ENCODE results near the gene SYT7.

Gene SYT7

DNA sequence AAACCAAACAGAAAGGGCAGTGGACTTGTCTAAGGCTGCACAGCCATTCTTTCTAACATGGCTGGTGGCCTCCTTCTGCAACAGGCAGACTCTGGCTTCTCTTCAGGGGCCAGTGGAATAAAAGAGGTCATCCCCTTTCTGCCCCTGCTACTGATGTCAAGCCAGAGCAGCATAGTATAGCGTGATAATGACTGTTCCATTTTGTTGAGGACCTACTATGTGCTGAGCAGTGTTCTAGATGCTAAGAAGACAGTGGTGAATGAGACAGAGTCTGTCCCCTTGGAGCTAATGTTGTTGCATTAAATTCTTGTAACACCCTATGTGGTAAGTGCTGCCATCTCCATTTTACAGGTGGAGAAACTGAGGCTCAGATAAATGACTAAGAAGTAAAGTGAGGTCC lies 15.7 kb upstream of the SYT7 start:
- TF ChIP-seq, protein P1, sequence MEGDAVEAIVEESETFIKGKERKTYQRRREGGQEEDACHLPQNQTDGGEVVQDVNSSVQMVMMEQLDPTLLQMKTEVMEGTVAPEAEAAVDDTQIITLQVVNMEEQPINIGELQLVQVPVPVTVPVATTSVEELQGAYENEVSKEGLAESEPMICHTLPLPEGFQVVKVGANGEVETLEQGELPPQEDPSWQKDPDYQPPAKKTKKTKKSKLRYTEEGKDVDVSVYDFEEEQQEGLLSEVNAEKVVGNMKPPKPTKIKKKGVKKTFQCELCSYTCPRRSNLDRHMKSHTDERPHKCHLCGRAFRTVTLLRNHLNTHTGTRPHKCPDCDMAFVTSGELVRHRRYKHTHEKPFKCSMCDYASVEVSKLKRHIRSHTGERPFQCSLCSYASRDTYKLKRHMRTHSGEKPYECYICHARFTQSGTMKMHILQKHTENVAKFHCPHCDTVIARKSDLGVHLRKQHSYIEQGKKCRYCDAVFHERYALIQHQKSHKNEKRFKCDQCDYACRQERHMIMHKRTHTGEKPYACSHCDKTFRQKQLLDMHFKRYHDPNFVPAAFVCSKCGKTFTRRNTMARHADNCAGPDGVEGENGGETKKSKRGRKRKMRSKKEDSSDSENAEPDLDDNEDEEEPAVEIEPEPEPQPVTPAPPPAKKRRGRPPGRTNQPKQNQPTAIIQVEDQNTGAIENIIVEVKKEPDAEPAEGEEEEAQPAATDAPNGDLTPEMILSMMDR (IDR thresholded peaks at IDR 0.05; ENCODE audit: borderline replicate concordance, extremely low read depth, low read length, poor library complexity, severe bottlenecking), result no peak
- no peak for TF ChIP-seq EZH2 (IDR thresholded peaks at IDR 0.05; ENCODE audit: borderline replicate concordance, low read depth, low read length, severe bottlenecking)
- ATAC-seq (ENCODE audit: insufficient read depth, low read depth) (no peak), DNase-seq (no peak)
- H3K4me2 ChIP-seq (ENCODE audit: insufficient read depth, low read length), result no peak overlapping the region
- no peaks in the 10 kb centered on the region for H3K4me1 ChIP-seq (ENCODE audit: insufficient read depth, low read length)
- H3K27ac ChIP-seq (ENCODE audit: low read length), result no peak overlapping the region
- H3K9ac ChIP-seq (ENCODE audit: low read depth, low read length), result no peak overlapping the region
- no peak overlapping the region for H3K4me3 ChIP-seq (ENCODE audit: low read depth in 1 of 2, low read length in 2 of 2)
- H3K36me3 ChIP-seq (ENCODE audit: insufficient read depth, low read length), result no peaks in the 10 kb centered on the region
- H3K79me2 ChIP-seq (ENCODE audit: insufficient read depth, low read length), result no peaks in the 10 kb centered on the region
- H4K20me1 ChIP-seq (ENCODE audit: insufficient read depth, low read length), result no peaks in the 10 kb centered on the region; the same call in 1 of the 2 replicates
- H3K9me3 ChIP-seq (ENCODE audit: insufficient read depth, low read length, severe bottlenecking), result no peaks in the 10 kb centered on the region
- H2AFZ ChIP-seq (ENCODE audit: low read depth, low read length), result no peak overlapping the region
- peaks cover 12% of the 10 kb centered on the region for H3K27me3 ChIP-seq (ENCODE audit: insufficient read depth, low read length, poor library complexity)

DNA sequence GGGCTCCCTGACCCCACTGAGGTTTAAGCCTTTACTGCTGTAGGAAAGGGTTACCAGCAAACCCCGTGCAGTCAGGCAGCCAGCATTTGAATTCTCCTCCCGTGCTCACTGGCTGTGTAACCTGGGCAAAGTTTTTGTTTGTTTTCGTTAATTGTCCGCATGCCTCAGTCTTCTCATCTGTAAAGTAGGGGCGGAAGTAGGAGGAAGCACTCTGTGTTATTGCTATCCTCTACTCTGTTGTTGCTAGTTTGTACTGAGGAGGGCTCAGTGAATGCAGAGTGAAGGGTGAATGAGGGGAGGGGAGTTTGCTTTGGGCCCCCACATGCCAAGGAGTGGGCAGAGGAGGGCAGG lies 14.0 kb upstream of the SYT7 start:
- Histone ChIP-seq H4K20me1 (ENCODE audit: insufficient read depth, low read length) (no peaks in the 10 kb centered on the region; the same call in 1 of the 2 replicates), H3K9ac (ENCODE audit: low read depth, low read length) (no peak overlapping the region), H3K4me1 (ENCODE audit: insufficient read depth, low read length) (no peaks in the 10 kb centered on the region), H2AFZ (ENCODE audit: low read depth, low read length) (no peak overlapping the region), H3K27me3 (ENCODE audit: insufficient read depth, low read length, poor library complexity) (peaks cover 16% of the 10 kb centered on the region), H3K27ac (ENCODE audit: low read length) (no peak overlapping the region), H3K36me3 (ENCODE audit: insufficient read depth, low read length) (no peaks in the 10 kb centered on the region), H3K4me3 (ENCODE audit: low read depth in 1 of 2, low read length in 2 of 2) (no peak overlapping the region), H3K79me2 (ENCODE audit: insufficient read depth, low read length) (no peaks in the 10 kb centered on the region), H3K9me3 (ENCODE audit: insufficient read depth, low read length, severe bottlenecking) (no peaks in the 10 kb centered on the region), H3K4me2 (ENCODE audit: insufficient read depth, low read length) (no peak overlapping the region)
- DNase-seq (no peak), ATAC-seq (ENCODE audit: insufficient read depth, low read depth) (no peak)
- TF ChIP-seq EZH2 (IDR thresholded peaks at IDR 0.05; ENCODE audit: borderline replicate concordance, low read depth, low read length, severe bottlenecking), result no peak
- TF ChIP-seq, protein P1 (IDR thresholded peaks at IDR 0.05; ENCODE audit: borderline replicate concordance, extremely low read depth, low read length, poor library complexity, severe bottlenecking), result no peak

DNA sequence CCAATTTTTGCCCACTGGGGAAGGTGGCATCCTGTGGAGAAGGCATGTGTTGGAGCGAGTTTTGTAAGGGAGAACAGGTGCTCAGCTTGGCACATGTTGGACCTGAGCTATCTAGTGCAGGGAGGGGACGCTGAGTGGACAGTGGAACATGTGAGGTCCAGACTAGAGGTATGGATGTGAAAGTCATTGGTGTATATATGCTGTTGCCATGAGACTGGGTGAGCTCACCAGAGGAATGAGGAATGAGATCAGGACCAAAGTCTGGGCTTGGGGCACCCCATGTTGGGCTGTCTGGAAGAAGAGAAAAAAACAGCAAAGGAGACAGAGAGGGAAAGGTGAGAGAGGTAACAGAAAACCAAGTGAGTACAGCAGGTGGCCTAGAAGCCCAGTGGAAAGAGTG lies 12.3 kb upstream of the SYT7 start:
- DNase-seq (no peak), ATAC-seq (ENCODE audit: insufficient read depth, low read depth) (no peak)
- Histone ChIP-seq H3K9ac (ENCODE audit: low read depth, low read length) (no peak overlapping the region), H3K4me3 (ENCODE audit: low read depth in 1 of 2, low read length in 2 of 2) (no peak overlapping the region), H3K4me1 (ENCODE audit: insufficient read depth, low read length) (no peaks in the 10 kb centered on the region), H3K27ac (ENCODE audit: low read length) (no peak overlapping the region), H4K20me1 (ENCODE audit: insufficient read depth, low read length) (no peaks in the 10 kb centered on the region; the same call in none of the 2 replicates), H3K27me3 (ENCODE audit: insufficient read depth, low read length, poor library complexity) (peaks cover 16% of the 10 kb centered on the region), H3K36me3 (ENCODE audit: insufficient read depth, low read length) (no peaks in the 10 kb centered on the region), H3K79me2 (ENCODE audit: insufficient read depth, low read length) (no peaks in the 10 kb centered on the region), H3K4me2 (ENCODE audit: insufficient read depth, low read length) (no peak overlapping the region), H2AFZ (ENCODE audit: low read depth, low read length) (no peak overlapping the region), H3K9me3 (ENCODE audit: insufficient read depth, low read length, severe bottlenecking) (no peaks in the 10 kb centered on the region)
- TF ChIP-seq, protein P1 (IDR thresholded peaks at IDR 0.05; ENCODE audit: borderline replicate concordance, extremely low read depth, low read length, poor library complexity, severe bottlenecking), result no peak
- no peak for TF ChIP-seq EZH2 (IDR thresholded peaks at IDR 0.05; ENCODE audit: borderline replicate concordance, low read depth, low read length, severe bottlenecking)

DNA sequence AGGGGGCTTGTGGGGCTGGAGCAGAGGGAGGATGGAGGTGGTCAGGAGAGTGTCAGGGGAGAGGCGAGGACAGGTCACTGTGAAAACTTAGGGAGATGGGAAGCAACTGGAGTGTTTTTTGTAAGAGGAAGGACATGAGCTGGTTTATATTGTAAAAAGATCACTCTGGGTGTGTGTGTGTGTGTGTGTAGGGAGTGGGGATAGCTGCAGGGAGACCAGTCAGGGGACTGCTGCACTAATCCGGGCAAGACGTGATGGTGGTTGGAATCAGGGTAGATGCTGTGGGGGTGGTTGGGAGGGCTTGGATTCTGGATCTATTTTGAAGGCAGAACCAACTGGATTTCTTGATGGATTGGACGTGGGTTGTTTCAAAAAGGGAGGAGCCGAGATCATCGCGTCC lies 11.3 kb upstream of the SYT7 start:
- H3K9ac ChIP-seq (ENCODE audit: low read depth, low read length), result no peak overlapping the region
- no peak for DNase-seq
- no peaks in the 10 kb centered on the region; the same call in none of the 2 replicates for H4K20me1 ChIP-seq (ENCODE audit: insufficient read depth, low read length)
- peaks cover 12% of the 10 kb centered on the region for H3K27me3 ChIP-seq (ENCODE audit: insufficient read depth, low read length, poor library complexity)
- H3K9me3 ChIP-seq (ENCODE audit: insufficient read depth, low read length, severe bottlenecking), result no peaks in the 10 kb centered on the region
- H3K4me2 ChIP-seq (ENCODE audit: insufficient read depth, low read length), result no peak overlapping the region
- TF ChIP-seq, protein P1 (IDR thresholded peaks at IDR 0.05; ENCODE audit: borderline replicate concordance, extremely low read depth, low read length, poor library complexity, severe bottlenecking), result no peak
- TF ChIP-seq EZH2 (IDR thresholded peaks at IDR 0.05; ENCODE audit: borderline replicate concordance, low read depth, low read length, severe bottlenecking), result no peak
- no peak for ATAC-seq (ENCODE audit: insufficient read depth, low read depth)
- H3K36me3 ChIP-seq (ENCODE audit: insufficient read depth, low read length), result no peaks in the 10 kb centered on the region
- H2AFZ ChIP-seq (ENCODE audit: low read depth, low read length), result no peak overlapping the region
- H3K4me1 ChIP-seq (ENCODE audit: insufficient read depth, low read length), result no peaks in the 10 kb centered on the region
- H3K79me2 ChIP-seq (ENCODE audit: insufficient read depth, low read length), result no peaks in the 10 kb centered on the region
- no peak overlapping the region for H3K27ac ChIP-seq (ENCODE audit: low read length)
- no peak overlapping the region for H3K4me3 ChIP-seq (ENCODE audit: low read depth in 1 of 2, low read length in 2 of 2)

Data from DND-41 (cell line).